ENCODE results near the gene LYPD4. TPM values are rescaled to one million over a fixed set of nuclear protein-coding genes. Genes with fewer than 3 reads are reported as not detected.
A peak's percentile ranks its signal among the peaks of the same experiment; 100 is the strongest.

Gene LYPD4
- total RNA-seq, 1 experiment from 2014 or later: not detected

DNA sequence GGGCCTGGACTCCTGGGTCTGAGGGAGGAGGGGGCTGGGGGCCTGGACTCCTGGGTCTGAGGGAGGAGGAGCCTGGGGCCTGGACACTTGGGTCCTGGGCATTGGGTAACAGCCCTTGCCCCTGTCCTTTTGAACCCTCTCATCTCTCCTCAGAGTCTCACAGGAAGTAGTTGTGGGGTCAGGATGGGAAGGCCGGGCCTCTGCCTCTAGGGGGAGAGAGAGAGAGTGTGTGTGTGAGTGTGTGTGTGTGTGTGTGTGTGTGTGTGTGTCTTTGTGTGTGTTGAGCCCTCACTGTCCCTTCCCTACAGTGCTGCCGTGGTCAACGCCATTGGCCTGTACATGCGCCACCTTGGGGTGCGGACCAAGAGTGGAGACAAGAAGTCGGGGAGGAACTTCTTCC, 49.4 kb upstream of the LYPD4 start:
- peak; percentile 16; the same call in 1 of the 2 replicates for TF ChIP-seq ZNF121 (CRISPR knock-in tag; IDR thresholded peaks at IDR 0.05)
- no peak for TF ChIP-seq MYBL2 (CRISPR knock-in tag; IDR thresholded peaks at IDR 0.05)
- no peak for DNase-seq (ENCODE audit: low spot score)
- Mint-ChIP-seq H3K4me3 (no peak overlapping the region), H3K27me3 (ENCODE audit: low read depth) (no peaks in the 10 kb centered on the region), H3K36me3 (peaks cover 12% of the 10 kb centered on the region), H3K27ac (no peak overlapping the region), H3K4me1 (peaks cover 3% of the 10 kb centered on the region), H3K9me3 (no peaks in the 10 kb centered on the region)
- CTCF ChIA-PET: no interaction called here
- POLR2A ChIA-PET: no interaction called here
- ATAC-seq: peak; percentile 34

- Mint-ChIP-seq H3K9me3 (no peaks in the 10 kb centered on the region), H3K4me1 (peaks cover 13% of the 10 kb centered on the region), H3K36me3 (peaks cover 9% of the 10 kb centered on the region), H3K27ac (no peak overlapping the region), H3K4me3 (no peak overlapping the region), H3K27me3 (ENCODE audit: low read depth) (no peaks in the 10 kb centered on the region)
- DNase-seq (ENCODE audit: low spot score) (no peak), ATAC-seq (no peak)
- TF ChIP-seq ATF1 (CRISPR knock-in tag; IDR thresholded peaks at IDR 0.05): no peak
- TF ChIP-seq, protein P1, sequence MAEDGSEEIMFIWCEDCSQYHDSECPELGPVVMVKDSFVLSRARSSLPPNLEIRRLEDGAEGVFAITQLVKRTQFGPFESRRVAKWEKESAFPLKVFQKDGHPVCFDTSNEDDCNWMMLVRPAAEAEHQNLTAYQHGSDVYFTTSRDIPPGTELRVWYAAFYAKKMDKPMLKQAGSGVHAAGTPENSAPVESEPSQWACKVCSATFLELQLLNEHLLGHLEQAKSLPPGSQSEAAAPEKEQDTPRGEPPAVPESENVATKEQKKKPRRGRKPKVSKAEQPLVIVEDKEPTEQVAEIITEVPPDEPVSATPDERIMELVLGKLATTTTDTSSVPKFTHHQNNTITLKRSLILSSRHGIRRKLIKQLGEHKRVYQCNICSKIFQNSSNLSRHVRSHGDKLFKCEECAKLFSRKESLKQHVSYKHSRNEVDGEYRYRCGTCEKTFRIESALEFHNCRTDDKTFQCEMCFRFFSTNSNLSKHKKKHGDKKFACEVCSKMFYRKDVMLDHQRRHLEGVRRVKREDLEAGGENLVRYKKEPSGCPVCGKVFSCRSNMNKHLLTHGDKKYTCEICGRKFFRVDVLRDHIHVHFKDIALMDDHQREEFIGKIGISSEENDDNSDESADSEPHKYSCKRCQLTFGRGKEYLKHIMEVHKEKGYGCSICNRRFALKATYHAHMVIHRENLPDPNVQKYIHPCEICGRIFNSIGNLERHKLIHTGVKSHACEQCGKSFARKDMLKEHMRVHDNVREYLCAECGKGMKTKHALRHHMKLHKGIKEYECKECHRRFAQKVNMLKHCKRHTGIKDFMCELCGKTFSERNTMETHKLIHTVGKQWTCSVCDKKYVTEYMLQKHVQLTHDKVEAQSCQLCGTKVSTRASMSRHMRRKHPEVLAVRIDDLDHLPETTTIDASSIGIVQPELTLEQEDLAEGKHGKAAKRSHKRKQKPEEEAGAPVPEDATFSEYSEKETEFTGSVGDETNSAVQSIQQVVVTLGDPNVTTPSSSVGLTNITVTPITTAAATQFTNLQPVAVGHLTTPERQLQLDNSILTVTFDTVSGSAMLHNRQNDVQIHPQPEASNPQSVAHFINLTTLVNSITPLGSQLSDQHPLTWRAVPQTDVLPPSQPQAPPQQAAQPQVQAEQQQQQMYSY (CRISPR knock-in tag; IDR thresholded peaks at IDR 0.05): 0 out of 2 replicates have a peak, but pooled peaks have one; percentile 6
- TF ChIP-seq EMX1 (CRISPR knock-in tag; IDR thresholded peaks at IDR 0.05): no peak
- TF ChIP-seq TCF7 (CRISPR knock-in tag; IDR thresholded peaks at IDR 0.05; ENCODE audit: low read depth): no peak
- CTCF ChIA-PET: interaction anchor here (1.0 to 1.7 kb wide), 3 partner anchors 8 to 38 kb away, joined by 3 to 4 read pairs (median 3); partner anchors contain the start of gene ERFL
- POLR2A ChIA-PET: interaction anchor here (1.1 kb wide), 1 partner anchor 13 kb away, joined by 4 read pairs; no protein-coding TSS in a partner anchor
Measured at GRCh38 chr19:41892173-41892902, 47.9 kb upstream of the LYPD4 start.

- ATAC-seq (no peak), DNase-seq (ENCODE audit: low spot score) (no peak)
- Mint-ChIP-seq H3K36me3 (peaks cover 8% of the 10 kb centered on the region), H3K27ac (no peak overlapping the region), H3K9me3 (no peaks in the 10 kb centered on the region), H3K4me1 (peaks cover 27% of the 10 kb centered on the region), H3K4me3 (no peak overlapping the region), H3K27me3 (ENCODE audit: low read depth) (no peaks in the 10 kb centered on the region; the same call in 1 of the 2 replicates)
- POLR2A ChIA-PET: no interaction called here
- CTCF ChIA-PET: interaction anchor here (1.0 to 1.7 kb wide), 3 partner anchors 11 to 39 kb away, joined by 3 to 4 read pairs (median 4); no protein-coding TSS in a partner anchor
- TF ChIP-seq NR1H2 (CRISPR knock-in tag; IDR thresholded peaks at IDR 0.05): no peak
- no peak for TF ChIP-seq HMGA2 (CRISPR knock-in tag; IDR thresholded peaks at IDR 0.05)
- no peak for TF ChIP-seq ELF4 (CRISPR knock-in tag; IDR thresholded peaks at IDR 0.05; ENCODE audit: low read depth)
- TF ChIP-seq FOXJ3 (CRISPR knock-in tag; IDR thresholded peaks at IDR 0.05; ENCODE audit: borderline replicate concordance): no peak
- TF ChIP-seq EMX1 (CRISPR knock-in tag; IDR thresholded peaks at IDR 0.05): no peak
- TF ChIP-seq IRF1 (CRISPR knock-in tag; IDR thresholded peaks at IDR 0.05): no peak
- TF ChIP-seq, protein P2, sequence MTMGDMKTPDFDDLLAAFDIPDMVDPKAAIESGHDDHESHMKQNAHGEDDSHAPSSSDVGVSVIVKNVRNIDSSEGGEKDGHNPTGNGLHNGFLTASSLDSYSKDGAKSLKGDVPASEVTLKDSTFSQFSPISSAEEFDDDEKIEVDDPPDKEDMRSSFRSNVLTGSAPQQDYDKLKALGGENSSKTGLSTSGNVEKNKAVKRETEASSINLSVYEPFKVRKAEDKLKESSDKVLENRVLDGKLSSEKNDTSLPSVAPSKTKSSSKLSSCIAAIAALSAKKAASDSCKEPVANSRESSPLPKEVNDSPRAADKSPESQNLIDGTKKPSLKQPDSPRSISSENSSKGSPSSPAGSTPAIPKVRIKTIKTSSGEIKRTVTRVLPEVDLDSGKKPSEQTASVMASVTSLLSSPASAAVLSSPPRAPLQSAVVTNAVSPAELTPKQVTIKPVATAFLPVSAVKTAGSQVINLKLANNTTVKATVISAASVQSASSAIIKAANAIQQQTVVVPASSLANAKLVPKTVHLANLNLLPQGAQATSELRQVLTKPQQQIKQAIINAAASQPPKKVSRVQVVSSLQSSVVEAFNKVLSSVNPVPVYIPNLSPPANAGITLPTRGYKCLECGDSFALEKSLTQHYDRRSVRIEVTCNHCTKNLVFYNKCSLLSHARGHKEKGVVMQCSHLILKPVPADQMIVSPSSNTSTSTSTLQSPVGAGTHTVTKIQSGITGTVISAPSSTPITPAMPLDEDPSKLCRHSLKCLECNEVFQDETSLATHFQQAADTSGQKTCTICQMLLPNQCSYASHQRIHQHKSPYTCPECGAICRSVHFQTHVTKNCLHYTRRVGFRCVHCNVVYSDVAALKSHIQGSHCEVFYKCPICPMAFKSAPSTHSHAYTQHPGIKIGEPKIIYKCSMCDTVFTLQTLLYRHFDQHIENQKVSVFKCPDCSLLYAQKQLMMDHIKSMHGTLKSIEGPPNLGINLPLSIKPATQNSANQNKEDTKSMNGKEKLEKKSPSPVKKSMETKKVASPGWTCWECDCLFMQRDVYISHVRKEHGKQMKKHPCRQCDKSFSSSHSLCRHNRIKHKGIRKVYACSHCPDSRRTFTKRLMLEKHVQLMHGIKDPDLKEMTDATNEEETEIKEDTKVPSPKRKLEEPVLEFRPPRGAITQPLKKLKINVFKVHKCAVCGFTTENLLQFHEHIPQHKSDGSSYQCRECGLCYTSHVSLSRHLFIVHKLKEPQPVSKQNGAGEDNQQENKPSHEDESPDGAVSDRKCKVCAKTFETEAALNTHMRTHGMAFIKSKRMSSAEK (CRISPR knock-in tag; IDR thresholded peaks at IDR 0.05; ENCODE audit: borderline replicate concordance): no peak
- no peak for TF ChIP-seq TCF7 (CRISPR knock-in tag; IDR thresholded peaks at IDR 0.05; ENCODE audit: low read depth)
- TF ChIP-seq, protein P3, sequence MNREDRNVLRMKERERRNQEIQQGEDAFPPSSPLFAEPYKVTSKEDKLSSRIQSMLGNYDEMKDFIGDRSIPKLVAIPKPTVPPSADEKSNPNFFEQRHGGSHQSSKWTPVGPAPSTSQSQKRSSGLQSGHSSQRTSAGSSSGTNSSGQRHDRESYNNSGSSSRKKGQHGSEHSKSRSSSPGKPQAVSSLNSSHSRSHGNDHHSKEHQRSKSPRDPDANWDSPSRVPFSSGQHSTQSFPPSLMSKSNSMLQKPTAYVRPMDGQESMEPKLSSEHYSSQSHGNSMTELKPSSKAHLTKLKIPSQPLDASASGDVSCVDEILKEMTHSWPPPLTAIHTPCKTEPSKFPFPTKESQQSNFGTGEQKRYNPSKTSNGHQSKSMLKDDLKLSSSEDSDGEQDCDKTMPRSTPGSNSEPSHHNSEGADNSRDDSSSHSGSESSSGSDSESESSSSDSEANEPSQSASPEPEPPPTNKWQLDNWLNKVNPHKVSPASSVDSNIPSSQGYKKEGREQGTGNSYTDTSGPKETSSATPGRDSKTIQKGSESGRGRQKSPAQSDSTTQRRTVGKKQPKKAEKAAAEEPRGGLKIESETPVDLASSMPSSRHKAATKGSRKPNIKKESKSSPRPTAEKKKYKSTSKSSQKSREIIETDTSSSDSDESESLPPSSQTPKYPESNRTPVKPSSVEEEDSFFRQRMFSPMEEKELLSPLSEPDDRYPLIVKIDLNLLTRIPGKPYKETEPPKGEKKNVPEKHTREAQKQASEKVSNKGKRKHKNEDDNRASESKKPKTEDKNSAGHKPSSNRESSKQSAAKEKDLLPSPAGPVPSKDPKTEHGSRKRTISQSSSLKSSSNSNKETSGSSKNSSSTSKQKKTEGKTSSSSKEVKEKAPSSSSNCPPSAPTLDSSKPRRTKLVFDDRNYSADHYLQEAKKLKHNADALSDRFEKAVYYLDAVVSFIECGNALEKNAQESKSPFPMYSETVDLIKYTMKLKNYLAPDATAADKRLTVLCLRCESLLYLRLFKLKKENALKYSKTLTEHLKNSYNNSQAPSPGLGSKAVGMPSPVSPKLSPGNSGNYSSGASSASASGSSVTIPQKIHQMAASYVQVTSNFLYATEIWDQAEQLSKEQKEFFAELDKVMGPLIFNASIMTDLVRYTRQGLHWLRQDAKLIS (CRISPR knock-in tag; IDR thresholded peaks at IDR 0.05; ENCODE audit: borderline replicate concordance): no peak
- TF ChIP-seq RORB (CRISPR knock-in tag; IDR thresholded peaks at IDR 0.05): no peak
- TF ChIP-seq, protein P4, sequence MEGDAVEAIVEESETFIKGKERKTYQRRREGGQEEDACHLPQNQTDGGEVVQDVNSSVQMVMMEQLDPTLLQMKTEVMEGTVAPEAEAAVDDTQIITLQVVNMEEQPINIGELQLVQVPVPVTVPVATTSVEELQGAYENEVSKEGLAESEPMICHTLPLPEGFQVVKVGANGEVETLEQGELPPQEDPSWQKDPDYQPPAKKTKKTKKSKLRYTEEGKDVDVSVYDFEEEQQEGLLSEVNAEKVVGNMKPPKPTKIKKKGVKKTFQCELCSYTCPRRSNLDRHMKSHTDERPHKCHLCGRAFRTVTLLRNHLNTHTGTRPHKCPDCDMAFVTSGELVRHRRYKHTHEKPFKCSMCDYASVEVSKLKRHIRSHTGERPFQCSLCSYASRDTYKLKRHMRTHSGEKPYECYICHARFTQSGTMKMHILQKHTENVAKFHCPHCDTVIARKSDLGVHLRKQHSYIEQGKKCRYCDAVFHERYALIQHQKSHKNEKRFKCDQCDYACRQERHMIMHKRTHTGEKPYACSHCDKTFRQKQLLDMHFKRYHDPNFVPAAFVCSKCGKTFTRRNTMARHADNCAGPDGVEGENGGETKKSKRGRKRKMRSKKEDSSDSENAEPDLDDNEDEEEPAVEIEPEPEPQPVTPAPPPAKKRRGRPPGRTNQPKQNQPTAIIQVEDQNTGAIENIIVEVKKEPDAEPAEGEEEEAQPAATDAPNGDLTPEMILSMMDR (IDR thresholded peaks at IDR 0.05): no peak
- TF ChIP-seq JAZF1 (CRISPR knock-in tag; IDR thresholded peaks at IDR 0.05): no peak
Measured at GRCh38 chr19:41890936-41891335, 46.5 kb upstream of the LYPD4 start.

All from WTC11 (cell line).